Stimulated activated CD4-positive, alpha-beta T cell treated with anti-CD3 and anti-CD28 coated beads, Interleukin-12 subunit alpha, Interleukin-12 subunit beta, amount 100 ng/mL, for 48 hours (primary cell): ENCODE data around the gene HIF1AN.
A peak's percentile ranks its signal among the peaks of the same experiment; 100 is the strongest.

Experiments
- DNase-seq, 3 donors: peaks; one replicate each; pipeline ENCODE4 v3.0.0-alpha.2; 2020; ENCODE audit warnings: low read depth in 2 of 3, low spot score in 1 of 3

The HIF1AN gene

DNA sequence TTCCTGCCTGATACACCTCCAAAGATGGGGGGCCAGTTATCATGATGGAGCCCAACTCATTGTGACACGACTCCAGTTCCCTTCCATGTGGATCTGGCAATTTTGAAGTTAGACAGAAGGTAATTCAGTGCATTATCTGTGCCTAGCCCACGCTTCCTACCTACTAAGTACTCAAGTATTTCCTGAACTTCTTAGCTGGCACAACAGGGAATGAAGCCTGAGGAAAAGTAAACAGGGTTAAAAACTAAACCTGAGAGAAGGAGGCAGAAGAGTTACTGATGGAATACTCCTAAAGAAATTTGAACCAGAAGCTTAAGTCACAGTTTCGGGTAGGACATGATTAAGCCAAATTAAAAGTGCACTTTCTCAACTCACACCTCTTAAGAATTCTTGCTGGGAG lies 14.9 kb upstream of the HIF1AN start:
- DNase-seq, result no peak

GRCh38 chr10:100522107-100522801 lies 13.5 kb upstream of the HIF1AN start:
- DNase-seq, result no peak

- no peak for DNase-seq
Measured at GRCh38 chr10:100522945-100523344, 12.8 kb upstream of the HIF1AN start.

- DNase-seq, result no peak
Measured at GRCh38 chr10:100524206-100524605, 11.5 kb upstream of the HIF1AN start.

GRCh38 chr10:100524638-100525037 lies 11.1 kb upstream of the HIF1AN start:
- DNase-seq, result no peak

- DNase-seq, result no peak
Measured at GRCh38 chr10:100528123-100528886, 7.4 kb upstream of the HIF1AN start.

DNA sequence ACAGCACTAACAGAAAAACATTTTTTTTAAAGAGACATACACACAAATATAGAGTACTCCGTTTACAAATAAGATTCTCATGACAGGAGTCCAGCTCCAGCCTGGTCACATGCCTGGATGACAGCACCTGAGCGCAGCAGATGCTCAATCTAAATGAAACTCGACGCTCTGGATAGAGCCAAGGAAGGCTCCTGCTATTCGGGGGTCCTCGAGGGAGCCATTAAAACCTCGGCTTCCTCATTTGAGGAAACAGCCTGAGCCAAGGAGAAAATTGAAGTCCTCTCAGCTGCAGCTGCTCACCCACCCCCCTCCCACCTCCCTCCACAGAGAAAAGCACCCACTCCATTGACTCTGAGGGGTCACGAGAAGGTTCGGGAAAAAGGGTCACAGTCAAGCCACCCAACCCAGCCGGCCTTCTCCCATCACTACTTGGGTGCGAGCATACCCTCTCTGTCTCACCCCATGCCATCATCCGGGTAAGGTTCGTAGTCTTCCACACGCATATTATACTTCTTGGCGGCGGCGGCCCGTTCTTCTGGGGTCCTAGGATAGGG lies 6.7 kb upstream of the HIF1AN start:
- no peak for DNase-seq

- DNase-seq, result peak; percentile 80 to 86 (median 82)
Measured at GRCh38 chr10:100529475-100530298, 6.1 kb upstream of the HIF1AN start, which contains the start of gene NDUFB8. Gene NDUFB8, minus strand, starts transcription at chr10:100529871. Its CDS starts 20 bp downstream, at chr10:100529851.

DNA sequence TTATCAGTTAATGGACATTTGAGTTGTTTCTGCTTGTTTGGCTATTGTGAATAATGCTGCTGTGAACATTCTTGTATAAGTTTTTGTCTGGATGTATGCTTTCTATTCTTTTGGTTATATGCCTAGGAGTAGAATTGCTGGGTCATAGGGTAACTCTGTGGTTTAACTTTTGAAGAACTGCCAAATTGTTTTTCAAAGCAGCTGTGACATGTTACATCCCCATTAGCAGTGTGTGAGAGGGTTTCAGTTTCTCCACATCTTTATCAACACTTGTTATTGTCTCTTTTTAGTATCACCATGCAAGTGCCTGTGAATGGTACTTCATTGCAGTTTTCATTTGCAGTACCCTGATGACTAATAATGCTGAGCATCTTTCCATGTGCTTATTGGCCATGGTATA lies 4.0 kb upstream of the HIF1AN start:
- DNase-seq, result no peak

- no peak for DNase-seq
Measured at GRCh38 chr10:100534726-100535125, 1.0 kb upstream of the HIF1AN start.

GRCh38 chr10:100535338-100535714 lies 417 bp upstream of the HIF1AN start:
- DNase-seq, result no peak

GRCh38 chr10:100537475-100537874 lies 1.7 kb downstream of the HIF1AN start:
- no peak for DNase-seq

GRCh38 chr10:100544950-100545349 lies 9.2 kb downstream of the HIF1AN start:
- no peak for DNase-seq

DNA sequence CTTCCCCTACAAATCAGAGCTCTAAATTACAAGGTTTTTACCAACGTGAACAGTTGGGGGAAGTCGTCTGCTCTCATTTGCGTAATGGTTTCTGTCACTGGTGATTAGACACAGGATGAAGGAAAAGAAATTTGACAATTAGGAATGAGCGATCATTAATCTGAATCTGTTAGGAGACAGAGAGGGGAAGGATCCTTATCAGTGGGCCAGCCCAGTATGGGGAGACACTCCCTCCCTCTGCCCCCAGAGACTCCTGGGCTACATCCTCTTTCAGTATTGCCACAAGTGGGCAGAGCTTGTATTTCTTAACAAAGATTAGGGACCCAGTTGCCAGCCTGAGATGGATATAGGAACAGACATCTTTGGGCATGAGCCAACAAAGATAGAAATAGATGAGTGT lies 15.5 kb downstream of the HIF1AN start:
- DNase-seq, result no peak

DNA sequence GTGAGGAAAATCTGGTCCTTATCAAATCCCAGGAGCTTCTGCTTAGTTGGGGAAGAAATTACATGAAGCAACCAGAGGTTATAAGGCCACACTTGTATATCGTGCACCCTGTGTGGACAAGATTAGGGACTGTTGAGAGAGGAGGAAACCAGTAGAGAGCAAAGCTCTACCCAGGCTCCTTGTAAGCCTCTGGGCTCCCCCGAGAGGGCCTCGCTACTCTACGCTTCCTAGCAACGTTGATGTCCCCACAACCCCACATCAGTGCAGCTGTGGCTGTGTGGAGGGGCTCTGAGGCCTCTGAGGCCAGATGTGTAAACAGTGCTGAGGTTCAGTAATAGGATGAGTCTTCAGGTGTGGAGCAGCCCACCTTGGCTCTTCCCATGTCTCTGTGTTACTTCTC lies 16.0 kb downstream of the HIF1AN start:
- DNase-seq, result no peak

GRCh38 chr10:100553929-100554328 lies 18.2 kb downstream of the HIF1AN start:
- DNase-seq, result no peak

- no peak for DNase-seq
Measured at GRCh38 chr10:100554902-100555301, 19.2 kb downstream of the HIF1AN start.

DNA sequence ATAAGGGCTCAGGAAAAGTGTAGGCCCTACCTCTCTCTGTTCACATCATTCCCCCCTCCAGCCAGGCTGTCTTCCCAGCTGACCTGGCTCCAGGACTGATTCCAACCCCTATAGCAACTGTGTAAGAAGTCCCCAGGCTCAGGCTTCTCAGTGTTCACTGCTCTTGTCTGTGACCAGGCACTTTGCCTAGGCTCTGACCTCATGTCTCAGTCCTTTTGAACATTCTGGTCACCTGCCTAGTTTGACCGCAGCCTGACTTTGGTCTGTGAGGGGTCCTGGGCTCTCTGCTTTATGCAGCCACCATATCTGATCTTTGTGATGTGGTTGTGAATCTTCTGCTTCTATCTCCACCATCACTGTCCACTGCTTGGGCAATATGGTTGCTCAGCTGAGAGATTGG lies 24.5 kb downstream of the HIF1AN start:
- DNase-seq, result no peak

DNA sequence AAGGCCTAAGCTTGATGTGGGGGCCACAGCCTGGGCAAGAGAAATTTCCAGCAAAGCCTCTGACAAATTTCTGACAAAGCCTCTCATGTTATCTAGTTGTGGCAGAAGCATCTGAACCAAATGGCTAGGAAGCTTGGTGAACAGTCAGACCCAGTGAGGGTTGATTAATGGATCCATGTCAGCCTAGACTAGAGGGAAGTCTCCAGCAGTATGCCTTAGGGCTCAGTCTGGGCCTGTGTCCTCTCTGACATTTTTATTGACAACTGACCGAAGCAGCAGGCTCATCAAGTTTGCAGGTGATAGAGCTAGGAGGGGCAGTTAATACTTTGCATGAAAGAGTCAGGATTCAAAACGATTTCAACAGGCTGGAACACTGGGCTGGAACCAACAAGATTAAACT lies 25.3 kb downstream of the HIF1AN start:
- no peak for DNase-seq

- DNase-seq, result peak; percentile 66 to 74 (median 70)
Measured at GRCh38 chr10:100562008-100562672, 26.4 kb downstream of the HIF1AN start.
